ENCODE measurements around the gene E2F4. TPM values are rescaled to one million over a fixed set of nuclear protein-coding genes. Genes with fewer than 3 reads are reported as not detected.

Gene E2F4
- total and polyA plus RNA-seq, 9 of the 15 experiments (the other 6 are each of a cell fraction or from before 2014, with no cell fraction given) = 9.7 to 139 (median 106) TPM

GRCh38 chr16:67170168-67170948 lies 21.6 kb upstream of the E2F4 start, which contains the start of gene NOL3:
Gene NOL3 (plus strand): TSS chr16:67170538.
- H3K4me2 ChIP-seq (ENCODE audit: insufficient read depth, low read length) = peak within 1 kb of the TSS; percentile 92
- no TSS peak for BruUV-seq (replicated peaks)
- H3K27ac ChIP-seq (ENCODE audit: extremely low read depth, low read depth, low read length) = peak within 1 kb of the TSS; percentile 68
- H3K27me3 ChIP-seq (ENCODE audit: control insufficient read depth in 2 of 2, insufficient read depth in 2 of 2, low read length in 2 of 2) = no peaks in the 10 kb centered on the region
- peak; percentile 90 for ATAC-seq
- intact Hi-C loops (cut with micrococcal nuclease) (no loop called here), in situ Hi-C loops (cut with MboI) (loop anchor here (25.0 kb wide), 1 partner anchor 208 kb away; the partner anchor contains the start of gene CES3)
- H2AFZ ChIP-seq (ENCODE audit: low read depth, low read length) = peak within 1 kb of the TSS; percentile 82
- 4% methylated on average over 4 of the region's 50 CpGs for WGBS (ENCODE audit: insufficient coverage, low coverage, missing lambda C conversion rate)
- POLR2A ChIA-PET = interaction anchor here (0.5 to 1.2 kb wide), 5 partner anchors 10 to 611 kb away, joined by 3 to 5 read pairs (median 4); partner anchors contain the start of gene NAE1
- H3K4me3 ChIP-seq = peak within 1 kb of the TSS; percentile 36
- no peaks in the 10 kb centered on the region for H3K9me1 ChIP-seq (ENCODE audit: control insufficient read depth, insufficient read depth, low read length)
- peak; percentile 48 for FAIRE-seq
- DNase-seq (ENCODE audit: extremely low read depth in 1 of 4, low spot score in 3 of 4) = peak; percentile 87 to 94 (median 91)
- H3K36me3 ChIP-seq (ENCODE audit: control insufficient read depth, insufficient read depth, low read length) = peaks cover 8% of the 10 kb centered on the region; the same call in 2 of the 3 replicates
- CTCF ChIA-PET (ENCODE audit: low intra/inter-chr PET ratio) = no interaction called here
- H3K79me2 ChIP-seq (ENCODE audit: control insufficient read depth, insufficient read depth, low read length) = no peaks in the 10 kb centered on the region
- H3K4me1 ChIP-seq (replicated peaks in 1 of 2; ENCODE audit: control insufficient read depth in 2 of 2, insufficient read depth in 2 of 2, low read length in 2 of 2) = peaks cover 20 to 62% of the 10 kb centered on the region in 2 experiments; a peak in 4 of 5 replicates
- H4K20me1 ChIP-seq (replicated peaks; ENCODE audit: control insufficient read depth, insufficient read depth, low read length) = no peaks in the 10 kb centered on the region
- no peaks in the 10 kb centered on the region for H3K9me3 ChIP-seq (replicated peaks; ENCODE audit: control insufficient read depth, insufficient read depth, low read depth, low read length)
- peak within 1 kb of the TSS; percentile 69 to 85 for H3K9ac ChIP-seq (ENCODE audit: insufficient read depth in 1 of 2, low read depth in 2 of 2, low read length in 2 of 2)
- TF ChIP-seq KAT7 (CRISPR knock-in tag; IDR thresholded peaks at IDR 0.05; ENCODE audit: borderline replicate concordance) = no peak
- TF ChIP-seq SMAD2 (IDR thresholded peaks at IDR 0.05; ENCODE audit: low read depth, low read length) = no peak
- peak; percentile 68; the same call in 1 of the 2 replicates for TF ChIP-seq PHF8 (IDR thresholded peaks at IDR 0.05; ENCODE audit: borderline replicate concordance, low read length)
- TF ChIP-seq ARID3A (IDR thresholded peaks at IDR 0.05; ENCODE audit: borderline replicate concordance, low read depth, low read length) = no peak
- TF ChIP-seq PML (IDR thresholded peaks at IDR 0.05; ENCODE audit: low read length) = 0 out of 2 replicates have a peak, but pooled peaks have one; percentile 5
- peak; percentile 39 for TF ChIP-seq TBP (optimal IDR thresholded peaks at IDR 0.05; ENCODE audit: low read depth, low read length)
- peak; percentile 89 for TF ChIP-seq PRDM10 (IDR thresholded peaks at IDR 0.05; ENCODE audit: partially characterized antibody)
- peak; percentile 69 for TF ChIP-seq C11orf30 (IDR thresholded peaks at IDR 0.05; ENCODE audit: low read depth)
- no peak for TF ChIP-seq TFE3 (CRISPR knock-in tag; IDR thresholded peaks at IDR 0.05)
- TF ChIP-seq UBTF (IDR thresholded peaks at IDR 0.05; ENCODE audit: borderline replicate concordance in 1 of 2, low read depth in 2 of 2, low read length in 2 of 2) = no peak
